VCaP (cell line): ENCODE data around the gene RNF26.
A peak's percentile ranks its signal among the peaks of the same experiment; 100 is the strongest.

Experiments
- H3K27ac ChIP-seq: fragments of 450-650 bp; 2 replicates; pipeline ENCODE4 v1.5.1; 2017
- CTCF ChIP-seq: fragments of 450-650 bp; conservative IDR thresholded peaks from 2 replicates; pipeline ENCODE4 v1.5.1; 2017; ENCODE audit warnings: mild to moderate bottlenecking, moderate library complexity

The RNF26 gene

GRCh38 chr11:119320776-119321524 lies 13.4 kb upstream of the RNF26 start:
- TF ChIP-seq CTCF = no peak
- peak overlapping the region; percentile 72; the same call in 1 of the 2 replicates for H3K27ac ChIP-seq

GRCh38 chr11:119322360-119322739 lies 12.0 kb upstream of the RNF26 start:
- H3K27ac ChIP-seq = no peak overlapping the region

GRCh38 chr11:119322921-119323531 lies 11.3 kb upstream of the RNF26 start:
- TF ChIP-seq CTCF = no peak
- H3K27ac ChIP-seq = no peak overlapping the region

More at GRCh38 chr11:119322360-119322739, 12.0 kb upstream of the RNF26 start:
- no peak for TF ChIP-seq CTCF

- peak; percentile 91 for TF ChIP-seq CTCF
- no peak overlapping the region for H3K27ac ChIP-seq
These were observed 10.7 kb upstream of the RNF26 start for GRCh38 chr11:119323532-119324033.

GRCh38 chr11:119324189-119324588 lies 10.1 kb upstream of the RNF26 start:
- TF ChIP-seq CTCF = no peak
- no peak overlapping the region for H3K27ac ChIP-seq

GRCh38 chr11:119329320-119329719 lies 5.0 kb upstream of the RNF26 start:
- H3K27ac ChIP-seq = no peak overlapping the region
- TF ChIP-seq CTCF = no peak

GRCh38 chr11:119330237-119330636 lies 4.1 kb upstream of the RNF26 start:
- no peak overlapping the region for H3K27ac ChIP-seq

More at GRCh38 chr11:119330237-119330636, 4.1 kb upstream of the RNF26 start:
- TF ChIP-seq CTCF = no peak
